NB4 (cell line): Measurements from ENCODE around the gene MDM4.

Source experiments
- CTCF ChIP-seq: IDR thresholded peaks from one replicate; pipeline ENCODE4 v1.5.1; 2012; ENCODE audit warnings: low read depth, low read length
- MAX ChIP-seq: IDR thresholded peaks from 2 replicates; pipeline ENCODE4 v1.6.1; 2011; ENCODE audit warnings: low read depth, low read length

DNA sequence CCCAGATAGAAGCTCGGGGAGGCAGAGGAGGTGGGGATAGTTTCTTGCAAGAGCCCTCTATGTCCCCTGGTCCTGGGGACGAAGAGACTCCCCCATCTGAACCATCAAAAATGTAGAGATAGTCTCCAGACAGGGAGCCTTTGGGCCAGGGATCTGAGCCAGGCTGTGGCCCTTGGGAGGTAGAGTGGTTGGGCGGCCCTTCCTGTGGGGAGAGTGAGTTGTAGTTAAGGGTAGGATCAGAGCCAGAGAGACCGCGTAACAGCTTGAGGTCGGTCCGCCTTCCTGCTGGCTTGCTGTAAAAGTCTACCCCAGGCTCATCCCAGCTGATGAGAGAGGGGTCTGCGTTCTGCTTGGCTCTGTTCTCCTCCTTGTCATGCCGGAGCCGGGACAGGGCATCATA lies 46.9 kb upstream of the MDM4 start:
- no peak for TF ChIP-seq CTCF
- no peak for TF ChIP-seq MAX
